ENCODE measurements around the gene TTC39A. TPM values are rescaled to one million over a fixed set of nuclear protein-coding genes. Genes with fewer than 3 reads are reported as not detected.

Gene TTC39A
- total RNA-seq, 4 donors from 2014 or later, result 0.26 to 2.5 (median 1.3) TPM

DNA sequence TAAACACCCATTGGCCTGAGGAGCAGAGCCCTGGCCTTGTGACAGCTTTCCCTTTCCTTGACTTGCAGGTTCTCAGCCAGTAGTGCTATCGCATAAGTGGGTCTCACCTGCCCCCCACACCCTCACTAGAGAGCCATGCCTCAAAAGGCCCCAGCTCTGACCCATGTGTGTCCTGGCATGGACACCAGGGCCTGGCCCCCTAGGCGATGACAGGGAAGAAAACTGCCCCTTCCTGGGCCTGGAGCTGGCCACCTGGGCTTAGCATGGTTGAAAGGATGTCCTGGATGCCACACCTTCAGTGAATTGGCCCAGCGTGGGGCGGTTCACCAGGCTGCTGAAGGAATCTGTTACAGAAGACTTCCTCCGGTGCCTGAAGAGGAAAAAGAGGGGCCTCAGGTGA is 18.5 kb downstream of the TTC39A start:
- Histone ChIP-seq H3K4me1 (no peaks in the 10 kb centered on the region), H3K27me3 (no peaks in the 10 kb centered on the region), H3K4me3 (no peak overlapping the region), H3K9me3 (no peaks in the 10 kb centered on the region), H3K27ac (no peak overlapping the region), H3K36me3 (no peaks in the 10 kb centered on the region)
- intact Hi-C loops (cut with DNase I; ENCODE audit: low total_unique reads), result no loop called here
- no peak for TF ChIP-seq POLR2A (IDR thresholded peaks at IDR 0.05)
- TF ChIP-seq, protein P1, sequence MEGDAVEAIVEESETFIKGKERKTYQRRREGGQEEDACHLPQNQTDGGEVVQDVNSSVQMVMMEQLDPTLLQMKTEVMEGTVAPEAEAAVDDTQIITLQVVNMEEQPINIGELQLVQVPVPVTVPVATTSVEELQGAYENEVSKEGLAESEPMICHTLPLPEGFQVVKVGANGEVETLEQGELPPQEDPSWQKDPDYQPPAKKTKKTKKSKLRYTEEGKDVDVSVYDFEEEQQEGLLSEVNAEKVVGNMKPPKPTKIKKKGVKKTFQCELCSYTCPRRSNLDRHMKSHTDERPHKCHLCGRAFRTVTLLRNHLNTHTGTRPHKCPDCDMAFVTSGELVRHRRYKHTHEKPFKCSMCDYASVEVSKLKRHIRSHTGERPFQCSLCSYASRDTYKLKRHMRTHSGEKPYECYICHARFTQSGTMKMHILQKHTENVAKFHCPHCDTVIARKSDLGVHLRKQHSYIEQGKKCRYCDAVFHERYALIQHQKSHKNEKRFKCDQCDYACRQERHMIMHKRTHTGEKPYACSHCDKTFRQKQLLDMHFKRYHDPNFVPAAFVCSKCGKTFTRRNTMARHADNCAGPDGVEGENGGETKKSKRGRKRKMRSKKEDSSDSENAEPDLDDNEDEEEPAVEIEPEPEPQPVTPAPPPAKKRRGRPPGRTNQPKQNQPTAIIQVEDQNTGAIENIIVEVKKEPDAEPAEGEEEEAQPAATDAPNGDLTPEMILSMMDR (IDR thresholded peaks at IDR 0.05), result no peak
- DNase-seq, result no peak

DNA sequence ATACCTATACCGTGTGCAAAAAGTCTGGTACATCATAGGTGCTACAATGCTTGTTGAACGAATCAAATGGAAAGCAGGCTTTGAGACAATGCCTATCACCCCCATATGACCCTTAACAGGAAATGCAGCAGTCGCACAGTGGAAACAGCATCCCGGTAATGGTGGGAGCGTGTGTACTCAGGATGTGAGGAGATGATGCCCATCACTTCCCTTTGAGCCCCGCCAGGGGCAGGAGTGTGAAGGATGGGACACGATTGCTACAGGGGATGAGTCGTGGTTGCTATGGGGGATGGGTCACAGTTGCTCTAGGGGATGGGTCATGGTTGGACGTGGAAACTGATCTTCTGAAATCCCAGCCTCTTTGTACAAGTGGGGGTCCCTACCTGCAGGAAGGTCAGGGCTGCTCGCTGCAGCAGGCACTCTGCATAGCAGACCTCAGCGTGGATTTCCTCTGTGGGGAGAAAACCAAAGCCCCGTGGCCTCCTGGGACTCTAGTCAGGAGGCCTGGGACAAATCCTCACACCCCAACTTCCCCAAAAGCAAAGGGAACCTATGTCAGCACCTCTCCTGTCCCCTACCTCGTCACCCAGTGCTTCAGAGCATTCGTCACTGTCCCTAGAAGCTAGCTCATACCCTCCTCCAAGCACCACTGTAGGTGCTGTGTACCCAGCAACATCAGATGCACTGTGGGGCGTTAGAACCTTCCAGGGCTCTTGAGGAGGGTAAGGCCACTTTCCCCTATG is 19.3 kb downstream of the TTC39A start:
- DNase-seq, result no peak
- Histone ChIP-seq H3K4me3 (no peak overlapping the region), H3K4me1 (no peaks in the 10 kb centered on the region), H3K27me3 (no peaks in the 10 kb centered on the region), H3K27ac (no peak overlapping the region), H3K9me3 (no peaks in the 10 kb centered on the region), H3K36me3 (no peaks in the 10 kb centered on the region)
- no peak for TF ChIP-seq POLR2A (IDR thresholded peaks at IDR 0.05)
- TF ChIP-seq, protein P1 (IDR thresholded peaks at IDR 0.05), result no peak
- intact Hi-C loops (cut with DNase I; ENCODE audit: low total_unique reads), result no loop called here

DNA sequence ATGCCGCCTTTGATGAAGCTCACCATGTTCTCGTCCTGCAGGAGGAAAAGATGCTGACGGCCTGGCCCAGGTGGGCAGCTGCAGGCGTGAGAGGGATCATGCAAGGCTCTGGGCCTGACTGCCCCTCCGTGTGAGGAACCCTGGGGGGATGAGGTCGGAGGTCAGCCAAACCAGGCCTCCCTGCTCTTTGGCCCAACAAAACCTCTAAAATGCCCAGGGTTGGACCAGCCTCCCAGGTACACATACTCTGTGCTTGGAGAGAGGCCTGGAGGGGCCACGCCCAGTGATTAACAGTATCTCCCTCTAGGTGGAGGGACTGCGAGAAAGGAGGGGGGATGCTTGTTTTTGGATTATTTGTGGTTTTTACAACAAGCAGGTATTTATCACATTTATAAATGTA is 21.1 kb downstream of the TTC39A start:
- intact Hi-C loops (cut with DNase I; ENCODE audit: low total_unique reads), result no loop called here
- Histone ChIP-seq H3K27me3 (no peaks in the 10 kb centered on the region), H3K36me3 (no peaks in the 10 kb centered on the region), H3K4me3 (no peak overlapping the region), H3K27ac (no peak overlapping the region), H3K4me1 (no peaks in the 10 kb centered on the region), H3K9me3 (no peaks in the 10 kb centered on the region)
- no peak for TF ChIP-seq POLR2A (IDR thresholded peaks at IDR 0.05)
- no peak for DNase-seq

DNA sequence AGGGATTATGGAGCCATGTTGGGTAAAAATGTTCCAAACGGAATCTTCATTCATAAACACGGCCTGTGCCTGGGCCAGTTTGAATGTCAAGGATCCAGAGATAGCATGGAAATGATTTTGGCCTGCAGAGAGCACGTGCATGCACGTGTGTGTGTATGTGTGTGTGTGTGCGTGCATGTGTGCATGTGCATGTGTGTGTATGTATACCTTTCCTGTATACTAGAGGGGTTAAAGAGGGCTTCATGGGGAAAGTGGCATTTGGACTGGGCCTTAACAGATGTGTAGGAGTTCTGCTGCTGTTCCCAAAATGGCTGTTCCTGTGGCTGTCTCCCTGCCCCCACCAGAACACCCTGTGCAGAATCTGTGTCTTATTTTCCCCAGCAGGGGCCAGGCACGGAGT is 21.7 kb downstream of the TTC39A start:
- intact Hi-C loops (cut with DNase I; ENCODE audit: low total_unique reads), result no loop called here
- TF ChIP-seq POLR2A (IDR thresholded peaks at IDR 0.05), result no peak
- TF ChIP-seq, protein P1 (IDR thresholded peaks at IDR 0.05), result no peak
- H3K27ac ChIP-seq, result no peak overlapping the region
- H3K4me1 ChIP-seq, result no peaks in the 10 kb centered on the region
- H3K4me3 ChIP-seq, result no peak overlapping the region
- DNase-seq, result no peak
- H3K36me3 ChIP-seq, result no peaks in the 10 kb centered on the region
- no peaks in the 10 kb centered on the region for H3K9me3 ChIP-seq
- no peaks in the 10 kb centered on the region for H3K27me3 ChIP-seq

DNA sequence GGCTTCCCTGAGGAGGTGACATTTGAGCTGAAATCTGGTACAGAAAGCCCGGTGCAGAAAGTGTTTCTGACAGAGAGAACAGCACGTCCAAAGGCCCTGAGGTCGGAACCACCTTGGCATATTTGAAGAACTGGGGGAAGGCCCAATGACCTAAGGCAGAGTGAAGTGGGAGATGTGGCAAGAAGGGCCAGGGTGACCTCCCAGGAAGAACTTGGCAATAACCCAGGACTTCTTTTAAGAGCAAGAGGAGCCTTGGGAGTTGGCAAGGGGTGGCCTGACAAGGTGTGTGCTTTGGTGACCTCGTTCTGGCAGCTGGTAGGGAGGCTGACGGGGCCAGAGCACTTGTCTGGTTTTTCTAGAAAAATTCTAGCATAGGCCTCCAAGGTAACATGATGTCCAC is 23.4 kb downstream of the TTC39A start:
- H3K27ac ChIP-seq, result no peak overlapping the region
- H3K4me3 ChIP-seq, result no peak overlapping the region
- no peaks in the 10 kb centered on the region for H3K9me3 ChIP-seq
- intact Hi-C loops (cut with DNase I; ENCODE audit: low total_unique reads), result no loop called here
- no peaks in the 10 kb centered on the region for H3K27me3 ChIP-seq
- H3K4me1 ChIP-seq, result no peaks in the 10 kb centered on the region
- H3K36me3 ChIP-seq, result no peaks in the 10 kb centered on the region
- TF ChIP-seq POLR2A (IDR thresholded peaks at IDR 0.05), result no peak
- TF ChIP-seq, protein P1 (IDR thresholded peaks at IDR 0.05), result no peak
- no peak for DNase-seq

Measured in uterus (tissue), 4 donors.